ENCODE measurements around the gene CFAP99.

Gene CFAP99

DNA sequence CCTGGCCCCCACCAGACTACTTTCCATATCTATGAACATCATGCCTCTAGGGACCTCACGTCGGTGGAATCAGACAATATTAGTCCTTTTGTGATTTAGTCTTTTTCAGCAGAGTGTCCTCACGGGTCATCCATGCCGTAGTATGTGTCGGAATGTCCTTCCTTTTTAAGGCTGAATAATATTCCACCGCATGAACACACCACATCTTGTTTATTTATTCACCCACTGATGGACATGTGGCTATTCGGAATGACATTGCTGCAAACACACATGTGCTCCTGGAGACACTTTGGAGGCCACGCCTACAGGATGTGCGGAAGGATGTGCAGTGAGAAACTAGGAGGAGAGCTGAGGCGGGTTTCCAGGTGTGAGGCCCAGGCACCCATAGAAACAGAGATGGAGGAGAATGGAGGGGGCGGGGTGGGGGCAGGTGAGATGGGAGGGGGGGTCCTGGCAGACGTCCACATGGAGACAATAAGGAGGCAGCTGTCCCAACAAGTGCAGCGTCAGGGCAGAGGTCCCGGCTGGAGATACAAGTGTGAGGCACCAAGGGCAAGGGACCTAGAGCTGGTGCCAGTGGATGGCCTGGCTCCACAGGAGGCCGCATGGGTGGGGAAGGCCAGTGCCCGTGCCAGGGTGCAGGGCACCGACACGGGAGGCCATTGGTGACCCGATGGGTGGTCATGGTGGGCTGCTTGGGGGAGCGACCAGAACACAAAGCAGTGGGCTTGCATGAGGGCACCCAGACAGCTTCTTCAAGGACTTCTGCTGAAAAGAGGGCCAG, 21.0 kb upstream of the CFAP99 start:
- TF ChIP-seq, protein P1, sequence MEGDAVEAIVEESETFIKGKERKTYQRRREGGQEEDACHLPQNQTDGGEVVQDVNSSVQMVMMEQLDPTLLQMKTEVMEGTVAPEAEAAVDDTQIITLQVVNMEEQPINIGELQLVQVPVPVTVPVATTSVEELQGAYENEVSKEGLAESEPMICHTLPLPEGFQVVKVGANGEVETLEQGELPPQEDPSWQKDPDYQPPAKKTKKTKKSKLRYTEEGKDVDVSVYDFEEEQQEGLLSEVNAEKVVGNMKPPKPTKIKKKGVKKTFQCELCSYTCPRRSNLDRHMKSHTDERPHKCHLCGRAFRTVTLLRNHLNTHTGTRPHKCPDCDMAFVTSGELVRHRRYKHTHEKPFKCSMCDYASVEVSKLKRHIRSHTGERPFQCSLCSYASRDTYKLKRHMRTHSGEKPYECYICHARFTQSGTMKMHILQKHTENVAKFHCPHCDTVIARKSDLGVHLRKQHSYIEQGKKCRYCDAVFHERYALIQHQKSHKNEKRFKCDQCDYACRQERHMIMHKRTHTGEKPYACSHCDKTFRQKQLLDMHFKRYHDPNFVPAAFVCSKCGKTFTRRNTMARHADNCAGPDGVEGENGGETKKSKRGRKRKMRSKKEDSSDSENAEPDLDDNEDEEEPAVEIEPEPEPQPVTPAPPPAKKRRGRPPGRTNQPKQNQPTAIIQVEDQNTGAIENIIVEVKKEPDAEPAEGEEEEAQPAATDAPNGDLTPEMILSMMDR (conservative IDR thresholded peaks at IDR 0.05; ENCODE audit: control insufficient read depth, insufficient read depth, low read depth, low read length): no peak

DNA sequence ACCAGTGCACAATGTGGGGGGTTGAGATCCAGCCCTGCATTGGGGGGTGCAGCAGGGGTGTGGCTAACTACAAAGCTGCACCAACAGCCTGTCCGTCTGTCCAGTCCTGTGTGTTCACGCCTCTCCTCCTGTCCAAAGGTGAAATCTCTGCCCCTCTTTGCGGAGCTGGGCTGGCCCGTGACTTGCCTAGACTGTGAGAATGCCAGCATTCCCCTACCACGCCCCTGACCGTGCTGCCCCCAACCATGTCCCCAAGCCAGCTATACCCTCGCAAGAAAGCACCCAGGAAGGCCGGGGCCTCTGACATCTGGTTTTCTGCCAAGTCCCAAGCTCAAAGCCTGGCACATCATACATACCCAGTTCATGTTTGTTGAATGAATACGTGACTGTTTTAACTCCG, 19.5 kb upstream of the CFAP99 start:
- no peak overlapping the region for H3K4me3 ChIP-seq (ENCODE audit: control insufficient read depth, low read depth, low read length)
- TF ChIP-seq, protein P1 (conservative IDR thresholded peaks at IDR 0.05; ENCODE audit: control insufficient read depth, insufficient read depth, low read depth, low read length): no peak
- DNase-seq (ENCODE audit: low read depth): no peak

More for the DNA sequence above, 21.0 kb upstream of the CFAP99 start:
- no peak overlapping the region for H3K4me3 ChIP-seq (ENCODE audit: control insufficient read depth, low read depth, low read length)
- DNase-seq (ENCODE audit: low read depth): no peak

DNA sequence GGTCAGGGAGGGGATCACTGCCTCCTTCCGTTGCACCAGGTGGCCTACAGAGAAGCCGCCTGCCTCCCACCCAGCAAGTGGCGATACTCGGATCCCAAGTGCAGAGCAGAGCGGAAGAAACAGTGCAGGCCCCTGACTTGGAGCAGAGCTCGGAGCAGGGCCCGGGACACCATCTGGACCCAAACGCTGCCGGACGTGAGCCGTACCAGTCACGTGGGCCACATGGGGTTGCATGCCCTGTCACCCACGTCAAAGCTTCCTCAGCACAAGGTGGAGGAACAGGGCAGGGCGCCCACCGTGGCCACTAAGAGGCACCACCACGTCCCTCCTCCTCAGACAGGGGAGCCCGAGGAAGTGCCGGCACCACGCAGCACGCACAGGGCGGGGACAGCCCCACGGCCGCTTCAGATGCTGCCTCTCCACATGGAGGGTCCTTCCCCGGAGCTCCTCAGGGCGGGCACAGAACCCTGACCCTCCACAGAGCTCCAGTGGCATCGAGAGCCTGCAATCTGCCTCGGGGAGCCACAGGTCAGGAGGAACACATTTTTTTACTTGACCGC, 19.0 kb upstream of the CFAP99 start:
- DNase-seq (ENCODE audit: low read depth): no peak
- TF ChIP-seq, protein P1 (conservative IDR thresholded peaks at IDR 0.05; ENCODE audit: control insufficient read depth, insufficient read depth, low read depth, low read length): no peak
- no peak overlapping the region for H3K4me3 ChIP-seq (ENCODE audit: control insufficient read depth, low read depth, low read length)

DNA sequence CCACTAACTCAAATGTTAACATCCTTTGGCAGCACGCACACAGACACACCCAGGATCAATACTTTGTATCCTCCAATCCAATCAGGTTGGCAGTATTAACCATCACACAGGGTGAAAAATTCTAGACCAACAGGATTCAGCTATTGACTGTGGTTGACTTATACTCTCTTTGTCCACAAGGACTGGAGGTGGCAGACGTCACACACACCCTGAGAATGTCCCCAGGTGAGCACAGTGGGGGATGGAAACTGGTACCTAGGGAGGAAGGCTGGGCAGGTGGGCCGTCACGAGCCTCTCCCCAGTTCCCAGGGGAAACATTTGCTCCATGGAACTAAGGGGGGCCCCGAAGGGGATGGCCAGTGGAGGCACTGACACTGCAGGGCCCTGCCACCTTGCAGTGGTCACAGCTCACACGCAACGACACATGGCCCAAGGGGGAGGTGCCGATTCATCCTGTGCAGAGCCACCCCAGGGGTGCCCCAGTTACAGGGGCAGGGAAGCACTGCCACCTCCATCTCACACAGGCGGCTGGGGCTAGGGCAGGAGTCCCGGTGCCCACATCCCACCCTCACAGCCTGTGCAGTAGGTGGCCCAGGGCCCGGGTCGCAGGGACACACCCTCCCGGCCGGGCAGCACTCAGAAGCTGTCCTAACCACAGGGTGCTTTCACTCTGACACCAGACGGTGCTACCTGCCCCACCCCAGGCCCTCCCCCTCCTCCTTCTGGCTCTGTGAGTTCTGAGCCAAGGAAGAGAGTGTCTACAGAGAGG, 17.7 kb upstream of the CFAP99 start:
- DNase-seq (ENCODE audit: low read depth): no peak
- TF ChIP-seq, protein P1 (conservative IDR thresholded peaks at IDR 0.05; ENCODE audit: control insufficient read depth, insufficient read depth, low read depth, low read length): no peak
- H3K4me3 ChIP-seq (ENCODE audit: control insufficient read depth, low read depth, low read length): no peak overlapping the region

DNA sequence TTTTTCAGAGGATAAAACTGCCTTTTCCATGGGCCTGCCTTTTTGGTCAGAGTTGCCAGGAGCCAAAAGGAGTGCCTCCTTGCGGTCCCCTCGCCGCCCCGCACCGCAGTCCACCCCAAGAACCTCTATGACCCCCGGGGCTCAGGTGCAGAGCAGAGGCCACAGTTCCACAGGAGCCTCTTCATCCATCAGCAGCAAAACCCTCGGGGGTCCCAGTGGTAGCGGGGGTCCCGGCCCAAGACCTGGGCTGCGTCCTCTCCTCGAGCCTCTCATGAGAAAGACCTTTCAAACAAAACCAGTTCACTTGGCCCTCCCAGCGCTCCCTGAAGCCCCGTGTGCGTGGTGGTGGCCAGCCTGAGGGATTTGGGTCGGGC, 17.2 kb upstream of the CFAP99 start:
- no peak for DNase-seq (ENCODE audit: low read depth)
- H3K4me3 ChIP-seq (ENCODE audit: control insufficient read depth, low read depth, low read length): no peak overlapping the region
- TF ChIP-seq, protein P1 (conservative IDR thresholded peaks at IDR 0.05; ENCODE audit: control insufficient read depth, insufficient read depth, low read depth, low read length): no peak

DNA sequence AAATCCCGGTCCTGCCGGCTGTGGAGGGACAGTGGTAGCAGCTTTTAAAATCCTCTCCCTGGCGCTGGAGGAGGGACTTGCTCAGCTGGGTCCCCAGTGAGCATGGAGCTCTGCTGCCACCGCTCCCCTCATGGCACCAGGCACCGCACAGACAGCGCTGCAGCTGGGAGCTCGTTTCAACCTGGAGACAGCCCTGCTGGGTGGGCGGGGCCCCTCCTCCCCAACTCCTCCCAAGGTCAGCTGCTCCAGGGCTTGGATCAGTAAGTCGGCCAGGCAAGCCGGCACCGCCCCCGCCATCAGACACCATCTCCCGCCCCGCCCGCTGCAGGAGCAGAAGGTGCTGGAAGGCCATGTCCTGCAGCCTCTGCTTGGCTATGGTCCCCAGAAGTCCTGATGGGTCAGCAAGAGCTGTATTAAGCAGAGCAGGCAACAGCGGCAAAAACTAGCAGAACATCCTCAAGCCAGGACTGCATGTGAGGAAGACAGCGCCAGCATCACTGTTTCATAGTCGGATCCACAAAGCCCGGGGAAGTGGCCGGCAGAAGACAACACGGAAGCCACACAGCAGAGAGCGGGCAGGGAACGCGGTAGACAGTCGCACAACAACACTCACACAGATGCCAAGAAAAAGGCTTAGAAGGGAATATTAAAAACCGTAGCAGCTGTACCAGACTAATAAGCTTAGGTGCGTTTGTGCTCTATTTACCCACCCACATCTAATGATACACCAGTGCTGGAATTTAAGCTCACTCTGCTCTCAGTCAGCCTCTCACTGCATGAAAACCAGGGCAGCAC, 16.5 kb upstream of the CFAP99 start:
- DNase-seq (ENCODE audit: low read depth): no peak
- peak overlapping the region; percentile 10 for H3K4me3 ChIP-seq (ENCODE audit: control insufficient read depth, low read depth, low read length)
- TF ChIP-seq, protein P1 (conservative IDR thresholded peaks at IDR 0.05; ENCODE audit: control insufficient read depth, insufficient read depth, low read depth, low read length): no peak

Measured in fibroblast of mammary gland (primary cell).